Stimulated activated CD8-positive, alpha-beta memory T cell treated with anti-CD3 and anti-CD28 coated beads, Interleukin-2, amount 100 ng/mL, for 48 hours (primary cell): Measurements from ENCODE around the gene C1QTNF4.
"Not testable (repeated sequence)": the region's sequence is repeated elsewhere in the genome, so short reads cannot be mapped to it uniquely, and the experiment has no call there.

Experiments
- DNase-seq, 2 donors: peaks; one replicate each; pipeline ENCODE4 v3.0.0-alpha.2; 2020; ENCODE audit warnings: low read depth in 2 of 2

C1QTNF4 gene

GRCh38 chr11:47566149-47566698 is 28.0 kb downstream of the C1QTNF4 start:
- no peak for DNase-seq

GRCh38 chr11:47565340-47566148 is 28.7 kb downstream of the C1QTNF4 start, which contains the start of gene PTPMT1:
Gene PTPMT1, plus strand, starts transcription at chr11:47565599. Its CDS starts 24 bp downstream, at chr11:47565623.
- DNase-seq, result peak; percentile 62 to 69

- DNase-seq, result no peak
Measured at GRCh38 chr11:47564933-47565339, 29.3 kb downstream of the C1QTNF4 start.

- not testable (repeated sequence) for DNase-seq
Measured at GRCh38 chr11:47564366-47564765, 29.8 kb downstream of the C1QTNF4 start.

GRCh38 chr11:47562393-47562792 is 31.8 kb downstream of the C1QTNF4 start:
- not testable (repeated sequence) for DNase-seq

- no peak for DNase-seq
Measured at GRCh38 chr11:47560426-47560825, 33.8 kb downstream of the C1QTNF4 start.

- no peak for DNase-seq
Measured at GRCh38 chr11:47558695-47559094, 35.5 kb downstream of the C1QTNF4 start.

GRCh38 chr11:47557004-47557403 is 37.2 kb downstream of the C1QTNF4 start:
- DNase-seq, result not testable (repeated sequence)

- DNase-seq, result no peak
Measured at GRCh38 chr11:47553406-47553743, 40.8 kb downstream of the C1QTNF4 start.

- DNase-seq, result peak; percentile 89 to 92
Measured at GRCh38 chr11:47552566-47553405, 41.4 kb downstream of the C1QTNF4 start, which contains the start of gene CELF1. Gene CELF1, minus strand, starts transcription at chr11:47553132. Its CDS starts 53,609 bp downstream, at chr11:47499523.

GRCh38 chr11:47552056-47552565 is 42.1 kb downstream of the C1QTNF4 start:
- DNase-seq, result no peak

GRCh38 chr11:47551086-47551485 is 43.1 kb downstream of the C1QTNF4 start:
- DNase-seq, result no peak

GRCh38 chr11:47550288-47551047 is 43.7 kb downstream of the C1QTNF4 start:
- DNase-seq, result no peak

GRCh38 chr11:47546274-47546673 is 47.9 kb downstream of the C1QTNF4 start:
- not testable (repeated sequence) for DNase-seq

GRCh38 chr11:47545298-47545697 is 48.9 kb downstream of the C1QTNF4 start:
- DNase-seq, result no peak

- no peak for DNase-seq
Measured at GRCh38 chr11:47541070-47541469, 53.1 kb downstream of the C1QTNF4 start.

GRCh38 chr11:47539681-47540039 is 54.6 kb downstream of the C1QTNF4 start:
- DNase-seq, result no peak
